Osteoblast (primary cell): ENCODE data around the gene GAS2. TPM values are rescaled to one million over a fixed set of nuclear protein-coding genes. Genes with fewer than 3 reads are reported as not detected.

Experiments used
- DNase-seq: peaks from one replicate; pipeline ENCODE4 v3.0.0; 2011; ENCODE audit warnings: low spot score, mixed read lengths; ENCODE audit not compliant: insufficient read length; ENCODE audit errors: missing footprints
- H2AFZ ChIP-seq: 2 replicates; pipeline ENCODE4 v1.6.0; 2011; ENCODE audit warnings: mild to moderate bottlenecking, low read length
- H3K27ac ChIP-seq: 2 replicates; pipeline ENCODE4 v1.5.1; 2011; ENCODE audit warnings: mild to moderate bottlenecking, low read depth, low read length, moderate library complexity
- H3K27me3 ChIP-seq: 2 replicates; pipeline ENCODE4 v1.6.0; 2012; ENCODE audit warnings: mild to moderate bottlenecking, control low read depth, inconsistent platforms, low read length, moderate library complexity; ENCODE audit not compliant: insufficient read depth
- H3K36me3 ChIP-seq: 2 replicates; pipeline ENCODE4 v1.5.1; 2011; ENCODE audit warnings: mild to moderate bottlenecking, low read length, control low read depth, moderate library complexity; ENCODE audit not compliant: insufficient read depth
- H3K4me1 ChIP-seq: 2 replicates; pipeline ENCODE4 v1.5.1; 2011; ENCODE audit warnings: mild to moderate bottlenecking, low read length, control low read depth, moderate library complexity; ENCODE audit not compliant: insufficient read depth
- H3K4me2 ChIP-seq: 2 replicates; pipeline ENCODE4 v1.6.0; 2011; ENCODE audit warnings: mild to moderate bottlenecking, low read length; ENCODE audit not compliant: insufficient read depth
- H3K4me3 ChIP-seq: fragments of 200-600 bp; sonication (generic); 3 replicates; pipeline ENCODE4 v1.5.1; 2012; ENCODE audit warnings: mild to moderate bottlenecking, low read length, inconsistent platforms; ENCODE audit not compliant: insufficient read depth
- H3K79me2 ChIP-seq: 2 replicates; pipeline ENCODE4 v1.6.0; 2012; ENCODE audit warnings: mild to moderate bottlenecking, low read length, control low read depth, inconsistent platforms; ENCODE audit not compliant: insufficient read depth
- H3K9me3 ChIP-seq: 2 replicates; pipeline ENCODE4 v1.5.1; 2011; ENCODE audit warnings: low read depth, low read length, control low read depth
- H4K20me1 ChIP-seq: 2 replicates; pipeline ENCODE4 v1.6.0; 2012; ENCODE audit warnings: mild to moderate bottlenecking, low read length, control low read depth; ENCODE audit not compliant: insufficient read depth
- CTCF ChIP-seq: IDR thresholded peaks from 2 replicates; pipeline ENCODE4 v1.5.1; 2011; ENCODE audit warnings: mild to moderate bottlenecking, low read depth, low read length, moderate library complexity; ENCODE audit errors: extremely low read depth
- total RNA-seq: library from RNA; depleted of rRNA; stranded (reverse); fragments of >200 nt; gene quantifications from 2 replicates; pipeline ENCODE4 v1.2.3, GENCODE V29; 2012

GAS2 gene
- total RNA-seq, 1 donor, result 0.36 TPM

DNA sequence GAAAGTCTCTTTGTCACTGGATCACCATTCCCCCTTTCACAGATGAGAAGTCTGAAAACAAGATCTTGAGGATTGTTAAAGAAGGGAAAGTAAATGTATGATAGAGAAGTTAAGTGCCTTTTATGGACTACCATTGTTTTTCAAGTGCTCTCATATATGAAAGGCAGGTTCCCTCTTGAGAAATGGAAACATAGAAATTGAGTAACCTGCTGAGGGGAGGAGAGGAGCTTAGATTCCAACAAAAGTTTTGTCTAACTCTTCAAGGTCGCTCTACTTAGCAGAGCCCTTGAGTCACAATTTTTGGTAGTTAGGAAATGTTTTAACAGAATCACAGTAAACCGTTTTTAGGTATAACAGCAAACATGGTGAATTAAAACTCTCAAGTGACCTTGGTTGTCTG, 83.1 kb downstream of the GAS2 start:
- H3K4me1 ChIP-seq, result no peaks in the 10 kb centered on the region
- no peaks in the 10 kb centered on the region for H3K79me2 ChIP-seq
- H3K4me2 ChIP-seq, result no peak overlapping the region
- H3K4me3 ChIP-seq, result no peak overlapping the region
- no peak for DNase-seq
- H3K36me3 ChIP-seq, result no peaks in the 10 kb centered on the region
- no peaks in the 10 kb centered on the region for H4K20me1 ChIP-seq
- H3K9me3 ChIP-seq, result no peaks in the 10 kb centered on the region
- H3K27me3 ChIP-seq, result no peaks in the 10 kb centered on the region
- TF ChIP-seq CTCF, result no peak
- no peak overlapping the region for H3K27ac ChIP-seq
- H2AFZ ChIP-seq, result no peak overlapping the region

DNA sequence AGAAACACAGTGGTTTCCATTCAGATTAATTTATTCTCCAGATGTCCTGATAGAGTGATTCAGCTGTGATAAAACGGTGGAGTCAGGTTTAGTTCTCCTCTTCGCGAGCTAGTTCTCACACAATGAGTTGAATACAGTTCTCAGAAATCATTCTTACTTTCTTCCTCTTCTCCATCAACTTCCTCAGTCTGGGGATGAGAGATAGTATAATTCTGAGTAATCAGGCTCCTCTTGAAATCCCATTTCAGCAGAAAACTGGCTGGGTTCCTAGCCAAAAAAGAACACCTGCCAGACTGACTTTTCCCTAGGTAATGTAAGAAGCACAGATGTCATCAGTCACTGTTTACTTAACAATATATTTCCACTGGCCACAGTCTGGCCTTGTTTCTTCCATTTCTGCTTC, 86.5 kb downstream of the GAS2 start:
- H3K79me2 ChIP-seq, result no peaks in the 10 kb centered on the region

DNA sequence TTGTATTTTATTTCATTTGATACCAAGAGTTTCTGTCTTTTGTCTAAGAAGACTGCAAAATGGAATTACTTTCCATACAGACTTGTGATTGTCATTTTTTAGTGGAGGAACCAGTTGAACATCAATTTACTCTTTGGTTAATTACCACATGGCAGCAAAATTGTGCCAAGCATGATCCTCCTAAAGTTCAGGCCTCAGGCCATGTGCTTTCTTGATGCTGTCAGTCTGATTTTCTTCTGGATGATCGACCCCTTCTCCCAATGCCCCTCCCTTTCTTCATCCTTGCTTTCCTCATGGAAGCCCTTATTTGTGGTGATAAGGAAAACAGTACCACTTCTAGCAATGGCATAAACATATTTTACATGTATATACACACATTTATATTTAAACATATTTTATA, 87.0 kb downstream of the GAS2 start:
- Histone ChIP-seq H3K27ac (no peak overlapping the region), H2AFZ (no peak overlapping the region), H3K4me3 (no peak overlapping the region), H3K4me1 (no peaks in the 10 kb centered on the region), H3K9me3 (no peaks in the 10 kb centered on the region), H3K27me3 (no peaks in the 10 kb centered on the region), H4K20me1 (no peaks in the 10 kb centered on the region), H3K79me2 (no peaks in the 10 kb centered on the region), H3K36me3 (no peaks in the 10 kb centered on the region), H3K4me2 (no peak overlapping the region)
- TF ChIP-seq CTCF, result no peak
- no peak for DNase-seq

More for the DNA sequence above, 86.5 kb downstream of the GAS2 start:
- Histone ChIP-seq H3K4me2 (no peak overlapping the region), H3K36me3 (no peaks in the 10 kb centered on the region), H3K4me1 (no peaks in the 10 kb centered on the region), H3K27me3 (no peaks in the 10 kb centered on the region), H2AFZ (no peak overlapping the region), H3K9me3 (no peaks in the 10 kb centered on the region), H3K4me3 (no peak overlapping the region), H4K20me1 (no peaks in the 10 kb centered on the region), H3K27ac (no peak overlapping the region)
- no peak for TF ChIP-seq CTCF
- no peak for DNase-seq

DNA sequence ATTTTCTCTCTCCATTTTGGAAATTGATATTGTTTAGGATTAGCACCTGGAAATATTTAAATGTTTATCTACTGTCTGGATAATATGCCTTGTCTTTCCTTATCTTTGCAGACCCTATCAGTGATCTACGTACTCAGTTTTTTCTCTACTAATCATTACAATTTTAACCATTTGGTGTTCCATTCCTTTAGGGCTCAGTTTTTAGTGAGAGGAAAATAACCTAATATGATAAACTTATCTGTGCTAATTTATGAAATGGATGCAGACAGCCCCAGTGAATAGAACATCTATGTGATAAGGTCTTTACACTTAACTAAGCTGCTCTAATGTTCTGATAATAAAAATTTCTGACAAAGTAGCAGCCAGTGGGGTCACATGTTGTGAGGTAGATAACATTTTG, 94.7 kb downstream of the GAS2 start:
- Histone ChIP-seq H3K9me3 (no peaks in the 10 kb centered on the region), H3K79me2 (no peaks in the 10 kb centered on the region), H3K27me3 (no peaks in the 10 kb centered on the region), H3K4me3 (no peak overlapping the region), H2AFZ (no peak overlapping the region), H3K4me1 (no peaks in the 10 kb centered on the region), H3K27ac (no peak overlapping the region), H3K36me3 (no peaks in the 10 kb centered on the region), H3K4me2 (no peak overlapping the region), H4K20me1 (no peaks in the 10 kb centered on the region)
- no peak for TF ChIP-seq CTCF
- no peak for DNase-seq
